GM21381 (cell line): ENCODE results near the gene NLGN1.

Experiments used
- ATAC-seq: cut with Tn5 transposase; IDR thresholded peaks from one replicate; pipeline ENCODE4 v1.9.1; 2021; ENCODE audit warnings: mild to moderate bottlenecking, moderate library complexity; ENCODE audit not compliant: unreplicated experiment

NLGN1 gene

DNA sequence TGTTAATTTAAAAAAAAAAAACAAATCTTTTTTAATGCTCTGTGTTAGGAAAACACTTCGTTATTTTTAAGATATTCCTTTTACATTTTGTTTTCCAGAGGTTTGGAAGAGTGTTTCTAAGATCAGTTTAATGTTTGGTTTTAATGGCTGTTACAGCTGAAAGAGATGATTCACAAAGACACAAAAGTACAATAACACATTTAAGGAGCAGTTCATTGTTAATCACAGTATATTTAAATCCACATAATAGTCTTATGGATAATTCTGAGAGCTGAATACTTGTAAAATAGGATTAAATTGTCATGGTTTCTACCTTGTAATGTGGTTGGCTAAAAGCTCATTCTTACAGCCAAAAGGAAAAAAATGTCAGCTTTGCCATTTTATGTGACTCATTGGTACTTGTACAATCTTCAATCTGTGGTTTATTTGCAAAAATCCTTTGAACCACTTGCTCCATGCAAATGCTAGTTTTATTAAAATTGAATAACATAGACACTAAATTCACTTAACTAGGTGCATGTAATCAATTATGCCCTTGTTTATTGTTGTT, 426.4 kb downstream of the NLGN1 start:
- no peak for ATAC-seq

DNA sequence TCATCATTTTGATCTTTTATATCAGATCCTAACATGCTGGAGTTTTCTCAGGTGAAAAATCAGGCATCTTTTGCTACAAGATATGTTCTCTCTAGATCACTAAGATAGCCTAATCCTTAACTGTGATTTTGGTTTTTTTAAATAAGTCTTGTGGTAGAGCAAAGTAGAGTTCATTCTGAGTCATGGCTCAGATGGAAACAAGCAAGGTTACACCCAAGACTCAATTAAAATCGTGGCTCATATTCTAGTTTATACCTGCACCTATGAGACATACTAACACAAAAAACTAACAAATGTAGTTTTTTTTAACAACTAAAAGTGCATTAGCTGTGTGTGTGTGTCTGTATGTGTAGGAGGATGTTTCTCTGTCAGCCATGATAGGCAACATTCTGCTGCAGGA, 428.2 kb downstream of the NLGN1 start:
- ATAC-seq, result no peak

DNA sequence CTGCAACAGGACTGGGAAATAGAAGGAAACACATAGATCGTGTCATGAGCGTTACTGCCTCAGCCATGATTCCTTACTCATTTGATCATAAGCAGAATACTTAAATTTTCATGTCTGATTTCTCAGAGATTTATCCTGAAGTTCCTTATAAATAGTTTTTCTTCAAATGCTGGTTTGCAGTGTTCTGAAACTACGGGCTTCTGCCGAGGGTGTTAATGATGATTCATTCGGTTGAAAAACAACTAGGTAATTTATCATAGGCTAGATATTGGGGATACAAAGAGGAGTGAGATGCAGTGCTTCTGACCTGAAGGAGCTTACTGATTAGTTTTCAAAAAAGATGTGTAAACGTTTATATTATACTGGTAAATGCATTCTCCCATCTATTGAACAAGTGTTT, 428.9 kb downstream of the NLGN1 start:
- no peak for ATAC-seq

GRCh38 chr3:173826901-173827609, 429.5 kb downstream of the NLGN1 start:
- no peak for ATAC-seq

GRCh38 chr3:173838644-173839043, 441.1 kb downstream of the NLGN1 start:
- no peak for ATAC-seq

- no peak for ATAC-seq
Observed at GRCh38 chr3:173839859-173840258, 442.3 kb downstream of the NLGN1 start.

GRCh38 chr3:173841334-173841733, 443.8 kb downstream of the NLGN1 start:
- no peak for ATAC-seq

DNA sequence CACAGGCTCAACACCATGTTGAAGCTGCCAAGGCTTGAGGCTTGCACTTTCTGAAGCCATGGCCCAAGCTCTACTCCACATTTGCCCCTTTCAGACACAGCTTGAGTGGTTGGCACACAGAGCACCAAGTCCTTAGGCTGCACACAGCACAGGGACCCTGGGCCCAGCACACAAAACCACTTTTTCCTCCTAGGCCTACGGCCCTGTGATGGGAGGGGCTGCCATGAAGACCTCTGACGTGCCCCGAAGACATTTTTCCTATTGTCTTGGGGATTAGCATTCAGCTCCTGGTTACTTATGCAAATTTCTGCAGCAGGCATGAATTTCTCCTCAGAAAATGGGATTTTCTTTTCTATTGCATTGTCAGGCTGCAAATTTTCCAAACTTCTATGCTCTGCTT, 445.5 kb downstream of the NLGN1 start:
- no peak for ATAC-seq

- ATAC-seq, result no peak
Observed at GRCh38 chr3:173846584-173846983, 449.0 kb downstream of the NLGN1 start.

- ATAC-seq, result no peak
Observed at GRCh38 chr3:173849489-173849888, 451.9 kb downstream of the NLGN1 start.

- ATAC-seq, result no peak
Observed at GRCh38 chr3:173857154-173857553, 459.6 kb downstream of the NLGN1 start.

GRCh38 chr3:173862701-173863100, 465.2 kb downstream of the NLGN1 start:
- ATAC-seq, result no peak

DNA sequence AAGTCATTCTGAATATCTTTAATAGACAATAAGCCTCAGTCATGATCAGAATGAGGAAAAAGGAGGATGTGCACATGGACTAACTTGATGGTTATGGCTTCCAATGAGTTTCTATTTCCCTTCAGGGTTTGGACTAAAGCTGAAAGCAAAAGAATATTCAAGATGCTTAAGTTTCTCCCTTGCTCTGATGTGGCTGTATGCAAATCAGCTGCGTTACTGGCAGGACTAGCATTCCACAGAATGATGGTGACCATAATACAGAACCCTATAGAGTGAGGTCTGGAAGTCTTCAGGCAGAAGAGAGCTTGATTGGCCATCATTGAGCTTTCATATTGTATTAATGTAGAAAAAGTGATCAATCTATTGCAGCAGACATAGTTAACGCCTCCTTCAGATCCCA, 466.0 kb downstream of the NLGN1 start:
- no peak for ATAC-seq

DNA sequence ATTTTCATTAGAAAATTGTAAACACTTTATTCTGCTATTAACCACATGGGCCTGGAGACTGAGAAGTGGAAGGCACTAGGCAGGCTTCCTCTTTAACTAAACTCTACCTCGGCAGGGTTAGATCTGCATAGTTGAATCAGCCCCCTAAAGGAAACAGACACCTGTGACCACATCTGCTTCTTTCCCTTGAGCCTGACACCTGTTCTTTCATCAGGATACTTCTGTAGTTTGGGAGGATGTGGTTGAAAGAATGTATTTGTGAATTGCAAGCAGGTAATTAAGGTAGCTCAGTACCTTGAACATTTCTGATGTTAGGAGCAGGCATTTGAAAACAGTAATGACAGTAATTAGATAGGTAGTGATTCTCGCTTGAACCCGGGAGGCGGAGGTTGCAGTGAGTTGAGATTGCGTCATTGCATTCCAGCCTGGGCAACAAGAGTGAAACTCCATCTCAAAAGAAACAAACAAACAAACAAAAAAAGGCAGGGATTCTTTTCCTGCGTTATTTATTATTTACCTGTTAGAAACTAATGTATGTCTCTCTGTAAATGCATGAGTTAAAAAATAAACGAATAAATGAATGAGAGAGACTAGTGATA, 468.5 kb downstream of the NLGN1 start:
- ATAC-seq, result no peak

GRCh38 chr3:173869766-173870165, 472.2 kb downstream of the NLGN1 start:
- ATAC-seq, result no peak

- no peak for ATAC-seq
Observed at GRCh38 chr3:173870976-173871375, 473.4 kb downstream of the NLGN1 start.

GRCh38 chr3:173875790-173876189, 478.2 kb downstream of the NLGN1 start:
- no peak for ATAC-seq

- ATAC-seq, result no peak
Observed at GRCh38 chr3:173876476-173876875, 478.9 kb downstream of the NLGN1 start.

GRCh38 chr3:173887888-173888287, 490.3 kb downstream of the NLGN1 start:
- ATAC-seq, result no peak

GRCh38 chr3:173889596-173889995, 492.1 kb downstream of the NLGN1 start:
- ATAC-seq, result no peak

DNA sequence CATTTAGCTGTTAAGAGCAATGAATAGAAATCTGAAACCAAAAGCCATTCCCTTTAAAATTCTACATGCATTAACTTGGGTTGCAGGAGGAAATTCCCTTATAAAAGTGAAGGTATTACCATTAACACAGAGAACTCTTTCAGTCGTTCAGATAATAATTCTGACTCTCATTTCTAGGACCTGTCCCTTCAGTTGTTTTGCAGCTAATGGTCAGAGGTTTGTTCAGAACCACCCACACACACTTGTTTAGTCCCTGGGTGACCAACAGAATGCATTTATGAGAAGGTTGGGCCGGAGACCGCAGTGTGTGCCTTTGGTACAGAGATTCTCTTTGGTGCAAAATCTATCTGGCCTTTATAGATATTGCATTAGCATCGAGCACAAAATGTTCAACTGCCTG, 492.5 kb downstream of the NLGN1 start:
- ATAC-seq, result no peak

GRCh38 chr3:173891272-173892100, 493.9 kb downstream of the NLGN1 start:
- no peak for ATAC-seq
